ENCODE measurements around the gene OLAH.
"Not testable (repeated sequence)": the region's sequence is repeated elsewhere in the genome, so short reads cannot be mapped to it uniquely, and the experiment has no call there.

The OLAH gene

DNA sequence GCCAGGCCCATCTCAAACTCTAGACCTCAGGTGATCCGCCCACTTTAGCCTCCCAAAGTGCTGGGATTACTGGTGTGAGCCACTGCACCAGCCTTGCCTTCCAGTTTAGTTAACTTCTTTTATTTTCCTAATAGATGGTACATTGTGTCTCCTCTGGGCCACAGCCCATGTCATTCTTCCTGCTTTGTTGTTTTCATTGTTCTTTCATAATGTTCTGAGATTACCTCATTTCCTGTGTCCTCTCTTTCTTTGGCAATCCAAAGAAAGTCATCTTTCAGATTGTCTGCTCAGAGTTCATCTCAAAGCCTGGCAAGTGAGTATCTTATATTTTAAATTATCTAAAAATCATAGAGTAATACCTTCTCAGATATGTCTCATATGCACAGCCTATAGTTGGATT lies at the start of gene OLAH:
Gene OLAH, plus strand, starts transcription at position 270 of the 400 bp plus-strand sequence. CDS start 3,346 bp downstream, outside the sequence.
- no peak for DNase-seq

DNA sequence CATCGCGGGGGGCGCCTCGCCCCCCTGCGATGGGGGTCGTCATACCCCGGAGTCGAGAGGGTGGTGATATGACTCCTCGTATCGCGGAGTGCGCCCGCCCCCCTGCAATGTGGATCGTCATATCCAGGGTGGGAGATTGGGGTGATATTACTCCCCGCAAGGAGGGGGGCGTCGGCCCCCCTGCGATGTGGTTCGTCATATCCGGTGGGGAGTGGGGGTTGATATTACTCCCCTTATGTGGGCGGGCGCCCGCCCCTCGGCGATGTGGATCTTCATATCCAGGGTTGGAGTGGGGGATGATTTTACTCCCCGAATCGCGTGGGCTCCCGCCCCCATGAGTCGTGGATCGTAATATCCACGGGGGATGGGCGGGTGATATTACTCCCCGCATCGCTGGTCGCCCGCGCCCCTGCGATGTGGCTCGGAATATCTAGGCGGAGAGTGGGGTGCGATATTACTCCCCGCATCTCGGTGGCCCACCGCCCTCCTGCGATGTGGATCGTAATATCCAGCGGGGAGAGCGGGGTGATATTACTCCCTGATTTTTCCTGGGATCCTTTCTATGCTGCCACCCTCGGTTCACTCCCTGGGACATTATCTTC lies 47.7 kb upstream of the OLAH start:
- DNase-seq: no peak

DNA sequence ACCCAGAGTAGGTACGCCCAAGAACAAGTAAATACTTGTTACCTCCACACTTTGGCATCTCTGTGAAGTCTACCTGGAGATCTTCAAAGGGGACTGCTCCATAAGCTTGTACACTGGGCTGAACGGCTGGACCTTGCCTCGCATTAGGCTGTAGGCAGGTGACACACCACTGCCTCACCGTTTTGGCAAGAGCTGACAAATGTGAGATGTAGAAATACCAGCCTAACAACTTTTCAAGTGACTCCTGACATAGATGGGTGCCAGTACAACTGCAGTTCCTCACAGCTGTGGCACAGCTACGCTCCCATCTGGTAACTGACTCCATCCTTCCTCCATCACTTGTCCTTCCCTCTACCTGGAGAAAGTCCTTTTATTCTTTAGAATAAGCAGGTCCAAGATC lies 30.2 kb upstream of the OLAH start:
- not testable (repeated sequence) for DNase-seq

DNA sequence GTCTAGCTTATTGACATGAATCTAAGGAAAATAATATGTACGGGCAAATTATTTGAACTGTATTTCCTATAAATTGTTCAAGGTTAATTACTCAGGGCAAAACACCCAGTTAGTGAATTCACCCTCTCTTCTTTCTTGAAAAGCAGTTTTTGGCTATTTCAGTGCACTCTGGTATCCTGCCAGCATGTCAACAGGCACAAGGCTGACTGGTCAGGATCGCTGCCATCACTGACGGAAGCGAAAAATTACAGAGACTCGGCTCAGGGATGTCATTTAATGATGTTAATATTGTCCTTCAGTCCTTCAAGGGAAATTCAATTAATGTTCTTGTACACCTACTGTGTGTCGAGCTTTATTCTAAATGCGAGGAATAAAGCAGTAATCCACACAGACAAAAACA lies 28.3 kb upstream of the OLAH start:
- DNase-seq: no peak

DNA sequence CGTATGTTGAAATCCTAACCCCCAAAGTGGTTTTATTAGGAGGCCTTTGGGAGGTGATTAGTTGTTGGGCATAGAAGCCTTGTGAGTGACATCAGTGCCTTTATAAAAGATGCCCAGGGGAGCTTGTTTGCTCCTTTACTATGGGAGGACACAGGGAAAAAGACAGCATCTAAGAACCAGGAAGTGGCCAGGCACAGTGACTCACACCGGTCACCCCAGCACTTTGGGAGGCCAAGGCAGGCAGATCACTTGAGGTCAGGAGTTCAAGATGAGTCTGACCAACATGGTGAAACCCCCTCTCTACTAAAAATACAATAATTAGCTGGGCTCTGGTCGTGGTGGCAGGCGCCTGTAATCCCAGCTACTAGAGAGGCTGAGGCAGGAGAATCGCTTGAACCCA lies 22.8 kb upstream of the OLAH start:
- not testable (repeated sequence) for DNase-seq

DNA sequence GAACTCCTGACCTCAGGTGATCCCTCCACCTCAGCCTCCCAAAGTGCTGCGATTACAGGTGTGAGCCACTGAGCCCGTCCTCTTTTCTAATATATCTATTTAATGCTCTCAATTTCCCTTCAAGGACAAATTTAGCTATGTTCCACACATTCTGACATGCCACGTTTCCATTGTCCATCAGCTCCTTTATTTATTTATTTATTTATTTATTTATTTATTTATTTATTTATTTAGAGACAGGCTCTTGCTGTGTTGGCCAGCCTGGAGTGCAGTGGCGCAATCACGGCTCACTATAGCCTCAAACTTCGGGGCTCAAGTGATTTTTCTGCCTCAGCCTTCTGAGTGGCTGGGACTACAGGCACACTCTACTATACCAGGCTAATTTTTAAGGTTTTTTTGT lies 20.7 kb upstream of the OLAH start:
- DNase-seq: not testable (repeated sequence)

DNA sequence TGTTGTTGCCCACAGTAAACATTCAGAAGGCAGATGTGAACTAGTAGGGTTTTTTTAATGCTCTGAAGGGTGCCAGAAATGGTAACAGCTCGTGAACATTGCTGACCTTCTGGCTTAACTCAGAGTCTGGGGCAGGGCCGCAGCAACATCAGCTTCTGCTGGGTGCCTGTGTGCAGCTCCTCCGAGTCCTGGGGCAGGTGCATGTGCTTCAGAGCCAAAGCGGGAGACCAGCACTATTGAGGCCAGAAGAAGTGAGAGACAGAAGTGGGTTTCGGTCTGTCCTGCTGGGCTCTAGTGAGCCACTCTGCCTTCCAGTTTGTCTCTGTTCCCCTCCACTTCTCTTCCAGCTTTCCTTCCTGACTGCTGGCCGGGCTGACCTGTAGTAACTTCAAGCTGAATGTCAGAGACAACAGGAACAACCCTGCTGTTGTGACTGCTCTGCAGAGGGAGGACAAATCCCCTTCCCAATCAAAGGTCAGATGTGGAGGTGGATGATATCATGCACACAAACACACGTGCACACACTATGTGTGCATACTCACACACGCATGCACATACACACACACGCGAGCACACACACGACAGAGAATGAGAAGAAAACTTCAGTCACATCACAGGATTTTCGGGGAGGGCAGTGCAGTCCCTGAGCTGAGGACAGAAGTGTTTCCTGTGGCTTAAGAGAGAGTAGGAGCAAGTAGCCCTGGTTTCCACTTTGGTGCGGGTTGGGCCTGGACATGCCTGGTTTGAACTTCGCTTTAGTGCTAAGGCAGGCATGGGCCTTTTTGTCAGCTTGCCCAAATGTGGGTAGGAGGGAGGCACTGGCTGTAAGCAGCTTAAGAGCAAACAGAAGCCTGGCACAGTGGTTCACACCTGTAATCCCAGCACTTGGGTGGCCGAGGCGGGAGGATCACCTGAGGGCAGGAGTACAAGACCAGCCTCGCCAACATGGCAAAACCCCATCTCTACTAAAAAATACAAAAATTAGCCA lies 19.4 kb upstream of the OLAH start:
- not testable (repeated sequence) for DNase-seq

DNA sequence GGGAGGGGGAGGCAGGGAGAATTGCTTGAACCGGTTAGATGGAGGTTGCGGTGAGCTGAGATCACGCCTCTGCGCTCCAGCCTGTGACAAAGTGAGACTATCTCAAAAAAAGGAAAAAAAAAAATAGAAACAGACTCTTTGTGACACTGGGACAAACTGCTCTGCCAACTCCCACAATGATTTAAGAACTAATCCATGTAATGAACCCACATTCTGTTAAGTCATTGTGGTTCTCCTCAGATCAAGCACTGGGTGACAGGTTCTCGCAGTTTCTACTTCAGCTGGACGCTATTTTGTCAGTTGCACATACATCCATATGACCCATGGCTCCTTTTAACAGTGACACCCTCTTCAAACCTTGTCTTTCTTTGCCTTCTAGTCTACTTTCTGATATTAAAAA lies 18.7 kb upstream of the OLAH start:
- DNase-seq: not testable (repeated sequence)

DNA sequence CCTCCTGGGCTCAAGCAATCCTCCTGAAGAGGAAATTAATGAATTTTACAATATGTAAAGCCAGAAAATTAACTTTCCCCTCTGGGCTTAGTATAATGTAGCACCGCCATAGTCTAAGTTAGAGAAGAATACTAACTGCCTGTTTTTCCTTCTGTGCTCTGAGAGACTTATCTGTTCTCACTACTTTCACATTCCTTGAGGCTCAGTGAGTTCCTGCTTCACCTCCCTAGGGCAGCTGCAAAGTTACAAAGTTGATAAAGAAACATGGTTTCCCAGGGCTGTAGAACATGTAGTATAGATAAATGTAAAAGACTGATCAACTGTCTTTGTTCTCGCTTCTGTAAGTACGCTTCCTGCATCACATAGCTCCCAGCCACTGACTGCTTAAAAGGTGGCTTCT lies 16.0 kb upstream of the OLAH start:
- no peak for DNase-seq

DNA sequence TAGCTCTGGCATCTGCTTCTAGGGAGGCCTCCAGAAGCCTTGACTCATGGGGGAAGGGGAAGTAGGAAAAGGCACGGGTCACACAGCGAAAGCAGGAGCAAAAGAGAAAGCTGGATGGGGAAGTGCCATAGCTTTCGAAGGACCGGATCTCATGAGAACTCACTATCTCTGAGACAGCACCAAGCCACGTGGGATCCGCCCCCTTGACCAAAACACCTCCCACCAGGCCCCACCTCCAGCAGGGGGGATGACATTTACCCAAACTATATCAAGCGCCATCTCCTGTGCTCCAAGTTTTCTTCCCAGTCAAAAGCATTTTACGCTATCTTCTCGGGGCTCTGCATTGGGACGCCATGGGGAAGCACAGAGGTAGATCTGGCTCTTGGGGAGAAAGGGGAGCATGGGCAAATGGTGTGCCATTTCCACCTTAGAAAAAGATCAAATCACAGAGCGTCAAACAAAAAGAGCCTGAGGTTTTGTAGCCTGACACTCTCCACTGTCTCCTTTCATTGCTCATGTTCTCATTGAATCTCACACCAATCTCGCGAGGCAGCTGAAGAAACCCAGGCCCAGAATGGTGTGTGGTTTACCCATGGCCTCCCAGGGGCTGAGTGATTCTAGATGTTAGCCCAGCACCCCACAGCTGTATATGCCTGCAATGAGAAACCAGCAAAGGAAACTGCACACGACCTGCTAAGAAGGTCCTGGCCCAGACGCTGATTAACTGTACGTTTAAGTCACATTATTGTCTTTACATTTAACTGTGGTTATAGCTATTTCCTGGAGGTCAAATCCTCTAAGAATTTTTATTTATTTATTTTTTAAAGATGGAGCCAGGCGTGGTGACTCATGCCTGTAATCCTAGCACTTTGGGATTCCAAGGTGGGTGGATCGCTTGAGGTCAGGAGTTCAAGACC lies 8.1 kb upstream of the OLAH start:
- DNase-seq: no peak

DNA sequence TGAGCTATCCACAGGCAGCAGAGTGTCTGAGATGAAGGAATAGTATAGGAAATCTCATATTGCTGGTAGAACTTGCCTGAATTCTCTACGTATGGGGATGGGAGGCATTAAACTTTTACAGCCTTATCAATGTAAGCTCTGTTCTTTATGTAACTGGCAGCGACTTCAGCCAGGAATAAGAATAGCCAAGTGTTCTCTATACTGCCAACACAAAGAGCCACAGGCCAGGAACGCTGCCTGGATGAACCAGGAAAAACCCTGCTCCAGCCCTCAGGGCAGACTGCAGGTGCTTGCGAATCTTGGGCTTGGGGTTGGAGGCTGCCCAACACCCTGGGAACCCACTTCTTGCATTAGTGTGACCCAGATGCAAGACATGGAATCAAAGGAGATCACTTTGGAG lies 6.1 kb upstream of the OLAH start:
- DNase-seq: no peak

DNA sequence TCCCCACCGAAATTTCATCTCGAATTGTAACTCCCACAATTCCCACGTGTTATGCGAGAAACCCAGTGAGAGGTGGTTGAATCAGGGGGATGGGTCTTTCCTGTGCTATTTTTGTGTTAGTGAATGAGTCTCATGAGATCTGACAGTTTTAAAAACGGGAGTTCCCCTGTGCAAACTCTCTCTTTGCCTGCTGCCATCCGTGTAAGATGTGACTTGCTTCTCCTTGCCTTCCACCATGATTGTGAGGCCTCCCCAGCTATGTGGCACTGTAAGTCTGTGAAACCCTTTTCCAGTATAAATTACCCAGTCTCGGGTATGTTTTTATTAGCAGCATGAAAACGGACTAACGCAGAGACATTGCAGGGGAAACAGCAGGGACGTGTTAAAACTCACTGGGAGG lies 5.3 kb upstream of the OLAH start:
- DNase-seq: no peak

DNA sequence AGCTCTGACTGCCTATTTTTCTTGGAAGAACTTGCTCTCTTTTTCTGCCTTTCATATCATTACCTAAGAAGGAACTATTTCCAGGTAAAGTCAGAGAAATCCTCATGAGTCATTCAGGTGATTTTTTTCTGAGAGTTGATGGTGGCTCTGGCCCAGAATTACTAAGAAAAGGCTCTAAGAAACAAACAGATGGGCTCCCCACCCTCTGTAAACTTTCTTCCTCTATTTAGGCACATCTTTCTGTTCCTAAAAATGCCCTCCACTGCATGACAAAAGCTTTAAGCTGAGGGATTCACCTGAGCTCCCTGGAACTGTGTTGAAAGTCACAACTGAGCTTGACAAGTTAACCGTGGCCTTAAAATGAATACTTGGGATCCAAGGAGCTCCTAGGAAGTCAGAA lies 1.6 kb downstream of the OLAH start:
- DNase-seq: no peak

DNA sequence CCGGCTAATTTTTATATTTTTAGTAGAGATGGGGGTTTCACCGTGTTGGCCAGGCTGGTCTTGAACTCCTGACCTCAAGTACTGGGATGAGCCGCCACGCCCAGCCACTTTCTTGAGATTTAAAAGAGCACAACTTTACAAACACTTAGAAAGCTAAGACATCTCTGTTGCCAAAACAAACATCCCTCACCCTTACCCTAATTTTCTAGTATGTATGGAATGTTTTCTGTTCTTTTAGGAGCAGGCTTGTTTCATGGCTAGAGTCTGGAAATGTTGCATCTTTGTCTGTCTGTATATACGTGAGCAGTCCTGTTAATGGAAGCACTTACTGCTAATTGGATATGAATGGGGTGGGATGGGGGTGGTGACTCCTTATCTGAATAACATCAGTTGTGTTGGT lies 2.9 kb downstream of the OLAH start:
- no peak for DNase-seq

DNA sequence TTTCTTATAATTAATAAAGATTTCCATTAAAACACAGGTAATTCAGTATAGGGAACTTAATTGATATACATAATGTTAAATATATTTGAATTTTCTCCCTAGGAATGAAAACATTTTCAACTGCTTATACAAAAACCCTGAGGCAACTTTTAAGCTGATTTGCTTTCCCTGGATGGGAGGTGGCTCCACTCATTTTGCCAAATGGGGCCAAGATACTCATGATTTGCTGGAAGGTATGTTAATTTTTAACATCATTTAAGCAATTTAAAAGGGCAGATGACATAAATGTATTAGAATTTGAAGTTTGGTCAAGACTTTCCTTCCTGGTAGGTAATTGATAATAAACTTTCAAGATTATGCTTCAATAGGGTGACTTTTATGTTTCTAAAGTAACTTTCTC lies 5.8 kb downstream of the OLAH start:
- DNase-seq: no peak

DNA sequence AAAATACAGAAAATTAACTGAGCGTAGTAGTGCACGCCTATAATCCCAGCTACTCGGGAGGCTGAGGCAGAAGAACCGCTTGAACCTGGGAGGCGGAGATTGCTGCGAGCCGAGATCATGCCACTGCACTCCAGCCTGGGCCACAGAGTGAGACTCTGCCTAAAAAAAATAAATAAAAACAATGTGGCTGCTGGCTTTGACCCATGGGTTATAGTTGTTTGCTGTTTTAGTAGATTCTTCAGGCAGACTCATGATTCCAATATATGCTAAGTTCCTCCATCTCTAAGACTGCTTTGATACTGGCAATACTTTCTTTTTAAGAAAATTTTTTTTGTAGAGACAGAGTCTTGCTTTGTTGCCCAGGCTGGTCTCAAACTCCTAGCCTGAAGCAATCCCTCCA lies 8.4 kb downstream of the OLAH start:
- no peak for DNase-seq

DNA sequence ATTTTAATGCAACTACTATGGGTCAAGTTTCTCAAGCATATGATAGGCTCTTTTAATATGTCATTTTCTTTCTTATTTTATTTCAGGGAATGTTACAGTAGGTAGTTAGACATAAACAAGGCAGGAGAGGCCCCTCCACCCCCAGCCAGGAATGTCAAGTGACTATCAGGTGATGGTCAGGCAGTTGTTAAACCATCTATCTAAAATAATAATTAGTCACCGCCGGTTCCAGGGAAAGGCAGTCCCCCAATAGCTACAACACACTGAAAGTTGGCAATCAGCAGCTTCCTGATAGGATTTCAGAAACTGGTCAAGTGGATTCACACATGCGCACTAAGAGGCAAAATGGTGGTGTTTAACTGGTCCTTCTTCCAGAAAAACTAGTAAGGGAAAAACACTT lies 9.3 kb downstream of the OLAH start:
- no peak for DNase-seq

DNA sequence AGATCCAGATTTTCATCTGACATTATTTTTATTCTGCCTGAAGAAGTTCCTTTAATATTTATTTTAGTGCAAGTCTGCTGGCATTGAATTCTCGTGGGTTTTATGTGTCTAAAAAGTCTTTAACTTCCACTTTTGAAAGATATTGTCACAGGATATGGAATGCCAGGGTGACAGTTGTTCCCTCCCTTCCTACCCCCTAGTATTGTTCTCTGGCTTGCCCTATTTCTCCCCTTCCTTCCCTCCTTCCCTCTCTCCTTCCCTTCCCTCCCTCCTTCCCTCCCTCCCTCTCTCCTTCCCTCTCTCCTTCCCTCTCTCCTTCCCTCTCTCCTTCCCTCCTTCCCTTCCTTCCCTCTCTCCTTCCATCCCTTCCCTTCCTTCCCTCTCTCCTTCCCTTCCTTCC lies 14.9 kb downstream of the OLAH start:
- no peak for DNase-seq

DNA sequence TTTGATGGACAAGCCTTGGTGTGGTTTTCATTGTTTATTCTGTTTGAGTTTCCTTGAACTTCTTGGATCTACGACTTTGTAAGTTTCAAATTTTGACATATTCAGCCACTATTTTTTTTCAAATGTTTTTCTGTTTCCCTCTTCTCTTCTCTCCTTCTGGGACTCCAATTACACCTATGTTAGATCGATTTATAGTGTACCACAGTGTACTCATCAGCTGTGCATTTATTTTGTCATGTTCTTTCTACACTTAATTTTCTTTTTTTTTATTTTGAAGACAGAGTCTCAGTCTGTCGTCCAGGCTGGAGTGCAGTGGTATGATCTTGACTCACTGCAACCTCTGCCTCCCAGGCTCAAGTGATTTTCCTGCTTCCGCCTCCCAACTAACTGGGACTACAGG lies 16.2 kb downstream of the OLAH start:
- DNase-seq: no peak

DNA sequence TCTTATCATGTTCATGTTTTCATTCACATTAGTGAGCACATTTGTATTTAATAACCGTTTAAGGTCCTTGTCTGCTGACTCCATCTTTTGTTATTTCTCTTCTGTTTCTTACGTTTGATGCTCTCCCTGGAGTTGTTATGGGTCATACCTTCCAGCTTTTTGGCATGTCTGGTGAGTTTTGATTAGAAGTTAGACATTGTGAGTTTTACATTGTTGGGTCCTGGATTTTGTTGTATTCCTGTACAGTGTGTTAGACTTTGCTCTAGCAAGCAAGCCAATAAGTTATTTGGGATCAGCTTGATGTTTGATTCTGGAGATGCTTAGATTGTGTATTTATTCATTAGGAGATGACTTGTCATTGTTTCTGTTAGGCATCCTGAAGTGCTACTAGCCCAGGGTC lies 16.9 kb downstream of the OLAH start:
- DNase-seq: no peak

DNA sequence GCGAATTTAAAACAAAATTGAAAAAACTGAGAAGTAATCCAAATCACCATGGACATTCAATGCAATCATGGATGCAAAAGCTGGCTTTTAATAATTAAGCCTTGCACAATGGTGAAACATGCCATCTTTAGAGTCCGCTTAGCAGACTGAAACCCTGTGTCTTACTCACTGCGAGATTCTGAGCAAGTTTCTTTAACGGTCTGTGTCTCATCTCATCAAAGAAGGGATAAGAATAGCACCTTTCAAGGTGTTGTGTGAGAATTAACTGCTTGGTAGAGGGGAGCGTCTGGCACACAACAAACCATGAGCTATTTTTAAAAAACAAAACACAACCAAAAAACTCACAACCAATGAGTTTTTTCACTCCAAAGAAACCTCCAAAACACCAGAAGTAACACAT lies 23.4 kb downstream of the OLAH start:
- no peak for DNase-seq

DNA sequence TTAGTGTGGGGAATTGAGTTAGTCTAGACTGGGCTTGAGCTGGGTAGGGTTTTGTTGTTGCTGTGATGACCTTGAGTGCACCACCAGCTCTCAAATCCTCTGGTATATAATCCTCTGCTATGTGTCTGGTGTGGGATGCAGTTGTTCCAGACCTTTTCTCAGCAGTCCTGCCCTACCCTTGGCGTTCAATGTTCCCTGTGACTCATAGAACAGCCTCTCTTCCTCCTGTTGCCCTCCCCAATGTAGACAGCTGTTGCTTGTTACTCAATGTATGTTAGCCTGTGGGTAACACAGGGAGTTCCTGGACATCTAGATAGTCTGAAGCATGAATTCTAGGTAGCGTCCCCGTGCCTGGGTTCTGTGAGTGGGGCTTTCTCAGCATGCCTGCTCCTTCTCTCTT lies 25.1 kb downstream of the OLAH start:
- no peak for DNase-seq

DNA sequence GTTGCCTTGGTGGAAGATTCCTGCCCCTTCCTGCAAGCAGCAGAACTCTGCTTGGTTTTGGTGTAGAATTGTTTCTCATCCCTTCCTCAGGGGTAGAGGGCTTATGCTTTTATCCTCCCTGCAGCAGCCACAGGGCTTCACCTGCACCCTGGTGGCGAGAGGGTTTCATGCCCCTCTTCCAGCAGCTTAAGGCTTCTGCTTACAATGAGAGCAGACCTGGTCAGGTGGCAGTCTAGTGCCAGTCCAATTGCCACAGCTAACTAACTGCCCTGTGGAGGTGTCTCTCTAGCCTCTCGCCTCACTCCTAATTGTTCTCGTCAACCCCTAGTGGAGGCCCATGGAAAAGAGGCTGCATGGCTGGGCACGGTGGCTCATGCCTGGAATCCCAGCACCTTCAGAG lies 25.5 kb downstream of the OLAH start:
- DNase-seq: no peak
